Pulmonary artery endothelial cell (primary cell): ENCODE data around the gene SLC45A2. TPM values are rescaled to one million over a fixed set of nuclear protein-coding genes. Genes with fewer than 3 reads are reported as not detected.
"Not testable (repeated sequence)": the region's sequence is repeated elsewhere in the genome, so short reads cannot be mapped to it uniquely, and the experiment has no call there.

ENCODE experiments used
- DNase-seq: peaks from one replicate; pipeline ENCODE4 v3.0.0-alpha.2; 2011; ENCODE audit warnings: low read depth, low spot score
- total RNA-seq: library from RNA; depleted of rRNA; stranded (reverse); fragments of >200 nt; gene quantifications from 2 replicates; pipeline ENCODE4 v1.2.3, GENCODE V29; 2014

Gene SLC45A2
- total RNA-seq, 1 donor from 2014 or later, result 0.13 TPM

- DNase-seq, result peak; percentile 10
Observed at GRCh38 chr5:33969572-33970452, 14.7 kb downstream of the SLC45A2 start.

GRCh38 chr5:33968211-33969005, 16.1 kb downstream of the SLC45A2 start:
- DNase-seq, result no peak

DNA sequence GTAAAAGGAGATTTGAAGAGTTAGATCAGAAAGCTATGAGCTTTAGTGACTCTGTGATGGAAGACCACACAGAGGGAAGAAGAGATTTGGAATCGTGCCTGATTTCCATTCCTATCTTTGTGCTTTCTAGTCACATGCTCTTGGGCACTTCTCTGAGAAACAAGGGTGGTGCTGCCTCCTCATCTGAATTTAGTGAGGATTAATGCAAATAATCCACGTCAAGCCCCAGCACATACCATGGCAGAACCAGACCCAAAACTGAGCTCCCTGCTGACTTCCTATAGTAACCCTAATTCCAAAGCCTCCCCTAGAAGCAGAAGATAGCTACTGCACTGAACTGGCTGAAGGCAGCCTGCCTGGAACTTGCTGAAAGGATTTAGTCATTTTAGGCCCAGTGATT, 17.7 kb downstream of the SLC45A2 start:
- DNase-seq, result no peak

DNA sequence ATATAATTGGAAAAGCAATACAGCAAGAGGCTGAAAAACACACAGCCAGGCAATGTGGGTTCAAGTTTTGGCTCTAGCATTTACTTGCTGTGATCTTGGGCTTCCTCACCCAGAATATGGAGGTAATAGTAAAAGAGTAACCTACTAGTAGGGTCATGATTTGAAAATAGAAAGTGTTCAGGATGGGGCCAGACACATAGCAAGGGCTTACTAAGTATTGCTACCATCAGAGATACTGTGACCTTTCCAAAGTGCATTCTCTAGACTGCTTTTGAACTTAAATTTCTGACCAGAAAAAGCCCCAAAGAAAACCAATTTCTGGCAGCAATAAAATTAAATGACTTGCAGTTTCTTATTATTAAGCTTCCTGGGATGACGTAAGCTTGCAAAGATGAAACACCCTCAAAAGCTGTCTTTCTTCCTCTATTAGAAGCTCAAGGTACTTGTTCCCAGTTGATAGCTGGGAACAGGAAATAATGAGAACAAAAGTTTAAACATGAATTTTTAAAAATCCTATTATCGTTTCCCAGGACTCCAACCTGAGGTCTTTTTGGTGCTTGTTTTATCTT, 20.3 kb downstream of the SLC45A2 start:
- DNase-seq, result no peak

GRCh38 chr5:33958176-33958575, 26.3 kb downstream of the SLC45A2 start:
- no peak for DNase-seq

- no peak for DNase-seq
Observed at GRCh38 chr5:33957577-33958150, 26.8 kb downstream of the SLC45A2 start.

- DNase-seq, result not testable (repeated sequence)
Observed at GRCh38 chr5:33952175-33952574, 32.3 kb downstream of the SLC45A2 start.

GRCh38 chr5:33944543-33945132, 39.9 kb downstream of the SLC45A2 start:
- DNase-seq, result no peak

DNA sequence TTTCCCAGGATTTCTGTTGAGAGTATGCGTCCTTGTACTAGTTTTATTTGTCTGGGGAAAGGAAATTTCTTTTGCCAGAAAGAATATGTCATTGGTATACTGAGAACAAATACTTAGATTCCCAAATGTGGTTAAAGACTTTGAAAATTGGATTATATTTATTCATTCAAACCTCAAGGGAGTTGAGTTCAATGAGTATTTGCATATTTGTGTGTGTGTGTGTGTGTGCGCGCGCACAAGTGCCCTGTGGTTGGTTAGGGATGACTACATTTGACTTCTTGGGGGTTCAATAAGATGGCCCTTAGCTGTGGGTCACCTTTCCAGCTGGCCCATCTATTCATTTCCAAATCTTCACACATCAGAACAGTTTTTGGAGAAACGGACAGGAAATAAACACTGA, 43.4 kb downstream of the SLC45A2 start:
- no peak for DNase-seq

GRCh38 chr5:33939556-33940262, 44.8 kb downstream of the SLC45A2 start:
- DNase-seq, result no peak

DNA sequence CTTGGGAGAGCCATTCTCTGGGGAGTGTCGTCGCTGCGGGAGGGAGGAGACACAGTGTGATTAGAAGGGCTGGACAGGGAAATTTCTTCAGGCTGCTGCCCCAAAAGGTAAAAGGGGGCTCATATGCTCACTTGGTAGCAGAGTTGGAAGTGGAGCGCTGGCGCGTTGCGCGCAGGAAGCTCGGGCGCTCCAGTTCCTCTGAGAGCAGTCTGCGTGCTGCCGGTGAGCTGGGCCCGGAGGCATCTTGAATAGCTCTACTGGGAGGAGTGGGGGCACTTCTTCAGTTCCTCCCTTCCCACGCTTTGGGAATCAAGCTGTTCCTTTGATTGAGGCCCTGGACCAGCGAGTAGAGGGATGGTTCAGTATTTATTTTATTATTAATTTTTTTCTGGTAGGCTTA, 45.6 kb downstream of the SLC45A2 start:
- no peak for DNase-seq

- no peak for DNase-seq
Observed at GRCh38 chr5:33938507-33938796, 46.0 kb downstream of the SLC45A2 start.

DNA sequence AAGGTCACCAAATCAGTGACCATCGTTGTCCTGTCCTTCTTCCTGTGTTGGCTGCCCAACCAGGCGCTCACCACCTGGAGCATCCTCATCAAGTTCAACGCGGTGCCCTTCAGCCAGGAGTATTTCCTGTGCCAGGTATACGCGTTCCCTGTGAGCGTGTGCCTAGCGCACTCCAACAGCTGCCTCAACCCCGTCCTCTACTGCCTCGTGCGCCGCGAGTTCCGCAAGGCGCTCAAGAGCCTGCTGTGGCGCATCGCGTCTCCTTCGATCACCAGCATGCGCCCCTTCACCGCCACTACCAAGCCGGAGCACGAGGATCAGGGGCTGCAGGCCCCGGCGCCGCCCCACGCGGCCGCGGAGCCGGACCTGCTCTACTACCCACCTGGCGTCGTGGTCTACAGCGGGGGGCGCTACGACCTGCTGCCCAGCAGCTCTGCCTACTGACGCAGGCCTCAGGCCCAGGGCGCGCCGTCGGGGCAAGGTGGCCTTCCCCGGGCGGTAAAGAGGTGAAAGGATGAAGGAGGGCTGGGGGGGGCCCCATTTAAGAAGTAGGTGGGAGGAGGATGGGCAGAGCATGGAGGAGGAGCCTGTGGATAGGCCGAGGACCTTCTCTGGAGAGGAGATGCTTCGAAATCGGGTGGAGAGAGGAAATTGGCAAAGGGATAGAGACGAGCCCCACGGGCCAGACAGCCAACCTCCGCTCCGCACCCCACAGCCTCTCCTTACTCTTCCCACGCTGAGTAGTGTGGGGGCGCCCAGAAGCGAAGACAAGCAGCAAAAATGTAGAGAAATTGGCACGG, 46.6 kb downstream of the SLC45A2 start:
- DNase-seq, result no peak

- no peak for DNase-seq
Observed at GRCh38 chr5:33937017-33937706, 47.3 kb downstream of the SLC45A2 start.

GRCh38 chr5:33936381-33937016, 48.0 kb downstream of the SLC45A2 start, which contains the start of gene RXFP3:
TSS of gene RXFP3 (plus strand) at chr5:33936386. CDS start at chr5:33936741, 355 bp downstream.
- DNase-seq, result no peak

GRCh38 chr5:33936004-33936380, 48.5 kb downstream of the SLC45A2 start:
- no peak for DNase-seq

DNA sequence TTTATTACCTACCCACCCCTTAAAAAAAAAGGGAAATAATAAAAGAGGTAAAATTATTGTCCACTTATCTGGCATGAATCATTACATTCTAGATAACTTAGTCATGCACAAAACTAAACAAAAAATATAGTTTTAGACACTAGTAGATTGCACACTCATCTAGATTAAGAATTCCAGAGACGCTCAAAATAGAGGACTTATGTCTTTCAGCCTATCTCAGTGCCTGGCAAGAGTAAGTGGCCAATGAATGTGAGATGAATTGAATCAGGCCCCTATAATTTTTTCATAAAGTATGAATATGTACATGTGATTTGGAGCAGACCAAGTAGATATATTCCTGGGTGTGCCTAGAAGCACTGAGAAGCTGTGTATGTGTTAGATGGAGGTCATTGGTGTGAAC, 50.3 kb downstream of the SLC45A2 start:
- no peak for DNase-seq

DNA sequence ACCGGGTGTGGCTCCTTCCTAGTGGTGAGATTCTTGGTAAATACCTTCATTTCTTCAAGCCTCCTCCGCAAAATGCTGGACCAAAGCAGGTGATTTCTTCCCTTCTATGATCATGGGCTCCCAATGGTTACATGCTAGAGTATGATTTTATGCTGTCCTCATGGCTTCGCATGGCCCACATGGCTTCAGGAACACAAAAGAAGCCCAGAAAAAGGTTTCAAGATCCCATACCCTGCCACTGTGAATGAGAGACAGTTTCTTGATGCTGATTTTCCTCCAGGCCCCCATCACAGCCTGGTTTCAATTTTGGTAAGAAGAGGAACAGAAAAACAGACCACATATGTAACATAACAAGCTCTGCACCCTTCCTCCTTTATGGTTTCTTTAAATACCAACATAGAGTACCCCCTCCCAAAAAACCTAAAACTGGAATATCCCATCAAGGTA, 50.7 kb downstream of the SLC45A2 start:
- DNase-seq, result no peak

- no peak for DNase-seq
Observed at GRCh38 chr5:33931136-33931535, 53.4 kb downstream of the SLC45A2 start.
